ENCODE measurements around the gene DNLZ.

- TF ChIP-seq SUZ12 (IDR thresholded peaks at IDR 0.05; ENCODE audit: extremely low read depth, insufficient read depth, insufficient read length) = no peak
- no peak for TF ChIP-seq ZNF274 (IDR thresholded peaks at IDR 0.05; ENCODE audit: low read depth, low read length)
- TF ChIP-seq YY1 (IDR thresholded peaks at IDR 0.05; ENCODE audit: insufficient read depth, insufficient read length) = no peak
Measured at GRCh38 chr9:136336881-136337280, 26.7 kb downstream of the DNLZ start.
